GM18907 (cell line): ENCODE measurements around the gene FAM236D.
"Not testable (repeated sequence)": the region's sequence is repeated elsewhere in the genome, so short reads cannot be mapped to it uniquely, and the experiment has no call there.

Experiments used
- ATAC-seq: cut with Tn5 transposase; IDR thresholded peaks from one replicate; pipeline ENCODE4 v1.9.1; 2021; ENCODE audit warnings: mild to moderate bottlenecking, moderate library complexity; ENCODE audit not compliant: unreplicated experiment

Gene FAM236D

DNA sequence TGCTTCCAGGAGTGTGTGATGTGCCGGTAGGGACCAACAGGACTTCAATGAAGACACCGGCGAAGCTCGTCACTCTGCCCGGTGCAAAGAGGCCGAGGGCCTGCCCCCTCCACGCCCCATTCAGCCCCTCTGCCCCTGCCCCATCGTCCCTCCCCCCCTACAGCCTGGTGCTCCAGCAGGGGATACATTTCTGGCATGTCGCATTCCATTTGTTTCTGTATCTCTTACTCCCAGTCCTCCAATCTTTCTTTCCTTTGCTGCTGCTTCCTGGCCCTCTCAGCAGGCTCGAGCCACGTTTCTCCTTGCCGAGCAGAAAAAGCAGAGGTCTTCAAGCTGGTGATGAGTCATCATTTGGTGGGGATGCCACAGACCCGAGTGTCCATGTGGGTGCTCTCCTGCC, at the start of gene FAM236D:
FAM236D (minus strand) TSS at position 101 of the 400 bp plus-strand sequence; CDS start at position 1, 100 bp downstream.
- ATAC-seq = not testable (repeated sequence)

DNA sequence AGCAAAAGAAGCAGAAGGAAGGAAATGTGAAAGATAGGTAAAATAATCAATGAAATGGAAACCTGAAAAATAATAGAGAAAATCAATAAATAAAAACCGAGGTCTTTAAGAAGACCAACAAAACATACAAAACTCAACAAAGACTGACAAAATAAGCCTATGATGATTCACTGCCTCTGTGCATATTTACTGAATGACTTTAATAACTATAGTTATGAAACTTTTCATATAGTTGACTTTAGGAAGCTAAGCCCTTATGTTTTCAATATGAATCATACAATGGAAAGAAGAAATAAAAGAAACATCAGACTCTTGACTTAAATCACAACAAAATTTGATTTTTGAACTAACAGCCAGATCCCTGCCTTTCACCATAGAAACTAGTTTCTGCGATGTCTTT, 29.5 kb upstream of the FAM236D start:
- ATAC-seq = not testable (repeated sequence)

DNA sequence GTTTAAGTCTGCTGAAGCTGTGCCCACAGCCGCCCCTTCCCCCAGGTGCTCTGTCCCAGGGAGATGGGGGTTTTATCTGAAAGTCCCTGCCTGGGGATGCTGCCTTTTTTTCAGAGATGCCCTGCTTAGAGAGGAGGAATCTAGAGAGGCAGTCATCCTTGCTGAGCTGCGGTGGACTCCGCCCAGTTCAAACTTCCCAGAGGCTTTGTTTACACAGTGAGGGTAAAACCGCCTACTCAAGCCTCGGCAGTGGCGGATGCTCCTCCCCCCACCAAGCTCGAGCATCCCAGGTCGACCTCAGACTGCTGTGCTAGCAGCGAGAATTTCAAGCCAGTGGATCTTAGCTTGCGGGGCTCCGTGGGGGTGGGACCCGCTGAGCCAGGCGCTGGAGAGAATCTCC, 22.7 kb upstream of the FAM236D start:
- ATAC-seq = not testable (repeated sequence)

DNA sequence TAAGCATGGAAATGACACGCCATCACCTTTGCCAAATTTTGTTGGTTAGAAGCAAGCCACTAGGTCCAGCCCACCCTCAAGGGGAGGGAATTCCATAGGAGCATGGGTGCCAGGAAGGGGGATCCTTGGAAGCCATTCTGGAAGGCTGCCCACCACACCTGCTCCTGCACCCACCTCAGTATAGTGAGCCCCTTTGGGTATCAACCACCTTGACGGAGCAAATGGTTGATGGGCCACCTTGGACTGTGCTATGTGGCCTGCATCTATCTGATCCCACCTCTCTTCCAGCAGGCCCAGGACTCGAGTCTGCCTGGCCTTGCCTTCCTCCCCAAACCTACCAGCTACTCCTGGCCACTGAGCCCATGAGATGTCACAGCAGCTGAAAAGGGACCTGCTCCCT, 17.6 kb downstream of the FAM236D start:
- ATAC-seq = not testable (repeated sequence)

DNA sequence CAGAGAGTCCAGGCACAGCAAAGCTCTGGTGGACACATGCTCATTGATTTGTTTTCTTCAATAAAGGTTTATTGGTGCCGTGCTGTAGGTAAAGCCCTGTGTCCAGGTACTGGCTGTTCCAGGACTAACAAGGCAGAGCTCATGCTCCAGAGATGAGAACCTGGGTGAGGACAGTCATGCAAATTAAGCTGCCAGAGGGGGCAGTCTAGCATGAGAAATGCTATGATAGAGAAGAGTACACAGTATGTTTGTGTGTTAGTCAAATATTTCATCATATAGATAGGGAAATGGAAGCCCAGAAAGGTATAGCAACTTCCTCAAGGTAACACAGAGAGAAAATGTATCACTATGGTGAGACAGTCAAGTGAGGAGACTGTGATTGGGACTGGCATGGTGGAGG, 19.9 kb downstream of the FAM236D start:
- not testable (repeated sequence) for ATAC-seq

DNA sequence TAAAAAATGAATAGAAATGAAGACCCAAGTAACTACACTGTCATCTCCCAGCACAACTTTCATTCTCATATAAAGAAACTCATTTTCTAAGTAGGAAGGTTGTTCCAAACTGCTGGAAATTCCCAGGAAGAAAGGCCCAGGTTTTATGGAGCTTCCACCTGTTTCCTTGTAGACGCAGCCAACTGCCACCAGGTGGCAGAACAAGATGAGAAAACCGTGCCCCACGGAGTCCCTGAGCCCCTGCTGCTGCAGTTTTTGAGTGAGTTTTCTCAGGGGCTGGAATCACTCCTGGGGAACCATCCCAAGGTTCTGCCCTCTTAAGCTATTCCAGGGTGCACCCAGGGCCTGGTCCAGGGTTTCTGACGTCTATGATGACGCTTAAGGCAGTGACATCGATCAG, 24.0 kb downstream of the FAM236D start:
- ATAC-seq = not testable (repeated sequence)

DNA sequence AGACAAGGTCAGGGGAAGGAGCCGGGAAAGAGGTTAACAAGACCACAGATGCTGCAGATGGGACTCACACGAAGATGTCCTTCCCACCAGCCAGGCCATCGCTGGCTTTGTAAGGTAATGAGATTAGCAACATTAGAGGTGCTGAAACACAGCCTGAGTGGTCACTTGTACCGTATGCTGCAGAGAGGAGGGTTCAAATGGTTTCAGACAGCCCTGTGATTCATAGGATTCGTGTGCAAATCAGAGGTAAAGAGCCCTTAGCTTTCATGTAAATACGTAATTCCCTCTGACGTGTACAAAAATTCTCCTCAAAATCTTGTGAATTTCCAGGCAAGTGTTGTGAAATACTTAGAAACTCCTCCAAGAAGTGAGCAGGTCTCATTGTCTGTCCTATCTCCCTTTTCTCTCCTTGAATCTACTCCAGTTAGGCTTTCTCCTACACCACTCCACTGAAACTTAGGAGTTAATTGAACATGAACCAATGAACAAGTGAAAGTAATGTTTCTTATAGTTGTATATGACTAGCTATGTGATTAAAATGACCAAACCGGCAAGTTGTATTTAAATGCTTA, 24.6 kb downstream of the FAM236D start:
- not testable (repeated sequence) for ATAC-seq

DNA sequence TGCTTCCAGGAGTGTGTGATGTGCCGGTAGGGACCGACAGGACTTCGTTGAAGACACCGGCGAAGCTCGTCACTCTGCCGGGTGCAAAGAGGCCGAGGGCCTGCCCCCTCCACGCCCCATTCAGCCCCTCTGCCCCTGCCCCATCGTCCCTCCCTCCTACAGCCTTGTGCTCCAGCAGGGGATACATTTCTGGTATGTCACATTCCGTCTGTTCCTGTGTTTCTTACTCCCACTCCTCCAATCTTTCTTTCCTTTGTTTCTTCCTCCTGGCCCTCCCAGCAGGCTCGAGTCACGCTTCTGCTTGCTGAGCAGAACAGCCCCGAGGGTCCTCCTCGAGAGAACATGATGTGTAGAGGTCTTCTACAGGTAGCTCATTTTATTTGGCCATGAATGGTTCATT, 25.4 kb downstream of the FAM236D start, which contains the start of gene FAM236B:
FAM236B (minus strand) TSS at position 101 of the 400 bp plus-strand sequence; CDS start at position 1, 100 bp downstream.
- not testable (repeated sequence) for ATAC-seq

DNA sequence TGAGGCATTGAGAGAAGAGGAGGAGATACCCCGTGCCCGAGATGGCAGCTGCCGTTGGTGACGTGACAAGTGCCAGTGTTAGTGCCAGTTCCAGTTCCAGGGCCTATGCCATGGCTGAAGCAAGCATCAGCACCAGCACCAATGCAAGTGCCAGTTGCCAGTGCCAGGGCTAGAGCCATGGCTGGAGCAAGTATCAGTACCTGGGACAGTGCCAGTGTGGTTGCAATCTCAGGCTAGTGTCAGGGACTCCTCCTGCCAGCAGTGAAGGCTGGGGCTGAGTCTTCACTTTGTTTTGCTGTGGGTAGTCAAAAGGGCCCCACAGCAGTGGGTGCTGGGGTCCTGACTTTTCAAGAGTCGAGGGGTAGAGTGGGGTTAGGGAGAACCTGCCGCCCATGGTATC, 29.9 kb downstream of the FAM236D start:
- not testable (repeated sequence) for ATAC-seq

DNA sequence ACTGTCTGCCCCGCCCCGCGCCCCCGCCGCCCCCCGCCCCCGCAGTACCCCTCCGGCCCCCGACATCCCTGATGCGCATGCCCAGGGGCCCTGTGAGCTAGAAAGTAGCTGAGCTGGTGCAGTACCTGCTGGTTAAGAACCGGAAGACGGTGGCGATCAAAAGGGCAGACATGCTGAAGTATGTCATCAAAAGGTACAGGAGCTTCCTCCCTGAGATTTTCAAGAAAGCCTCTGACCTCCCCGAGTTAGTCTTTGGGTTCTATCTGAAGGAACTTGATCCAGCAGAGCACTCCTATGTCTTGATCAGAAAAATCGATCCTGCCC, 30.6 kb downstream of the FAM236D start:
- ATAC-seq = peak; percentile 75

DNA sequence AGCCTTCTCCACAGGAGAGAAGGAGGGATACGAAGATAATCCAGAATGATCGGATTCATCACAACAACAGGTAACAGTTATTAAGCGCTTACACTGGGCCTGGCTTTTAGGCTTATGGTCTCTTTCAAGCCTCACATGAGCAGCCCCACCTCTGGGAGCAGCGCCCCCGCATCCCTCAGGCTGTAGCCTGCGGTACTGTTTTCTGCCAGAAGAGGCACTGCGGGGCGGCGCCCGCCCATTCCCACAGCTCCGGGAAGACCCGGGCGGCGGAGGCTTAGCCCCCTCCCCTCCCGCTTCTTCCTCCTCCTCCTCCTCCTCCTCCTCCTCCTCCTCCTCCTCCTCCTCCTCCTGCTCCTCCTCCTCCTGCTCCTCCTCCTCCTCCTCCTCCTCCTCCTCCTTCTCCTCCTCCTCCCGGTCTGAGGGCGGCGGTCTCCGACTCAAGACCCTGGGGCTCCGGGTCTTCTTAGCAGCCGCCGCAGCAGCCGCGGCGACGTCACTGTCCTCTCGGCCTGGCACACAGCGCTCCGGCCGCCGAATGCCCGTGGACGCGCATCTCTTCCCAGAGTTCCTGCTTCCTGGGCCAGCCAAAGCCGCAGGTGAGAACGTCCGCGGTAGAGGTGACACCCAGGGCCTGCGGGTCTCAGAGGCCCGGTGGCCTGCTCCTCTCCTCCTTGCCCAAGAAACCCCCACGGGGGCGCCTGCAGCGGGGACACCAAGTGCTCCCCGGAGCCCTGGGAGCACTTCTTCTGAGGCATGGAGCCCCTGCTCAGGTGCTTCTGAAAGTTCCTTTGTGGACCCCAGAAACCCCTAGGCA, 31.1 kb downstream of the FAM236D start, which contains the start of gene DMRTC1B:
DMRTC1B (plus strand) TSS at position 238 of the 814 bp plus-strand sequence. CDS start 68,246 bp downstream, outside the sequence.
- peak; percentile 83 for ATAC-seq

DNA sequence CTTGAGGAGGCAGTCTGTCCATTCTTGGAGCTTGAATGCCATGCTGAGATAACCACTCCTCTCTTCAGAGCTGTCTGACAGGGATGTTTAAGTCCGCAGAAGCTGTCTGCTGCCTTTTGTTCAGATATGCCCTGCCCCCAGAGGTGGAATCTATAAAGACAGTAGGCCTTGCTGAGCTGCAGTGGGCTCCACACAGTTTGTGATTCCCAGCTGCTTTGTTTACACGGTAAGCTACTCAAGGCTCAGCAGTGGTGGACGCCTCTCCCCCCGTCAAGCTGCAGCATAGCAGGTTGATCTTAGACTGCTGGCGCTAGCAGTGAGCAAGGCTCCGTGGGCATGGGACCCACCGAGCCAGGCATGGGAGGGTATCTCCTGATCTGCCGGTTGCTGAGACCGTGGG, 47.6 kb downstream of the FAM236D start:
- ATAC-seq = not testable (repeated sequence)
